K562 (cell line): ENCODE data around the gene CTDSP1. TPM values are rescaled to one million over a fixed set of nuclear protein-coding genes. Genes with fewer than 3 reads are reported as not detected.

ENCODE experiments used
- CBX5 ChIP-seq: IDR thresholded peaks from 2 replicates; pipeline ENCODE4 v1.6.1; 2014; ENCODE audit warnings: low read depth, borderline replicate concordance
- CCNT2 ChIP-seq: IDR thresholded peaks from 2 replicates; pipeline ENCODE4 v1.6.1; 2011; ENCODE audit warnings: borderline replicate concordance, low read depth, mild to moderate bottlenecking, moderate library complexity, mixed read lengths, low read length; ENCODE audit not compliant: insufficient read length; ENCODE audit errors: extremely low read depth
- ETV1 ChIP-seq: fragments of 450-650 bp; conservative IDR thresholded peaks from 2 replicates; pipeline ENCODE4 v1.6.1; 2016; ENCODE audit warnings: missing genetic modification characterization, control low read depth, low read depth, missing compliant biosample characterization
- FOXK1 ChIP-seq: sonication (generic); formaldehyde crosslinking; IDR thresholded peaks from 2 replicates; pipeline ENCODE4 v1.8.0; 2022; ENCODE audit warnings: missing genetic modification reagents, mild to moderate bottlenecking, borderline replicate concordance
- KAT2B ChIP-seq: IDR thresholded peaks from one replicate; pipeline ENCODE4 v1.6.1; 2012; ENCODE audit warnings: low read depth, mild to moderate bottlenecking, control low read depth, inconsistent platforms, low read length, moderate library complexity
- KAT7 ChIP-seq: sonication (generic); formaldehyde crosslinking; IDR thresholded peaks from 2 replicates; pipeline ENCODE4 v1.8.0; 2022; ENCODE audit warnings: missing genetic modification reagents, mild to moderate bottlenecking, borderline replicate concordance
- MTF1 ChIP-seq: fragments of 250-450 bp; sonication (Bioruptor Pico); IDR thresholded peaks from 2 replicates; pipeline ENCODE4 v1.9.0; 2021; ENCODE audit warnings: moderate library complexity, mild to moderate bottlenecking, inconsistent platforms, borderline replicate concordance
- RHOXF2B ChIP-seq: fragments of 250-450 bp; sonication (Bioruptor Pico); conservative IDR thresholded peaks from 2 replicates; pipeline ENCODE4 v1.5.1; 2021
- SP2 ChIP-seq: IDR thresholded peaks from 2 replicates; pipeline ENCODE4 v1.6.1; 2011; ENCODE audit warnings: mild to moderate bottlenecking, low read depth, low read length, moderate library complexity; ENCODE audit not compliant: poor library complexity, severe bottlenecking; ENCODE audit errors: extremely low read depth
- ZFP36 ChIP-seq: fragments of 150-350 bp; IDR thresholded peaks from 2 replicates; pipeline ENCODE4 v1.6.1; 2018; ENCODE audit warnings: low read length, low read depth; ENCODE audit not compliant: partially characterized antibody
- ZNF444 ChIP-seq: fragments of 250-450 bp; sonication (Bioruptor Pico); IDR thresholded peaks from 2 replicates; pipeline ENCODE4 v1.4.0; 2020; ENCODE audit warnings: mild to moderate bottlenecking, moderate library complexity
- ZNF77 ChIP-seq: fragments of 250-450 bp; sonication (Bioruptor Pico); IDR thresholded peaks from 2 replicates; pipeline ENCODE4 v1.5.0; 2020
- polyA plus RNA-seq, 8 experiments: library from polyadenylated mRNA; depleted of rRNA in 4 of 8; stranded (reverse) in 5 of 8; unstranded in 3 of 8; fragments of >200 nt; fragmentation: Nextera tagmentation in 2 of 8; fragmentation: Illumina TruSeq in 1 of 8; extraction: Ambion mirVana in 2 of 8; extraction: Trizol in 1 of 8; gene quantifications; 2 replicates each; pipeline versions ENCODE4 v1.2.1 to v1.2.3, GENCODE V29; 2011 to 2014; ENCODE audit warnings: inconsistent platforms in 1 of 8, missing spikeins in 1 of 8
- total RNA-seq, 7 experiments: library from RNA; depleted of rRNA in 6 of 7; stranded (reverse); fragments of >200 nt in 6 of 7; fragmentation: Illumina TruSeq in 2 of 7; extraction: Trizol in 2 of 7; gene quantifications; 2 replicates each; pipeline versions ENCODE4 v1.2.1 to v1.2.3, GENCODE V29; 2011 to 2021; ENCODE audit warnings: low replicate concordance in 1 of 7
- TF ChIP-seq, protein P1 (sequence below), 2 experiments: fragments of 450-650 bp in 1 of 2; sonication (generic) in 1 of 2; formaldehyde crosslinking in 1 of 2; IDR thresholded peaks in 1 of 2; conservative IDR thresholded peaks in 1 of 2; 2 replicates each; pipeline versions ENCODE4 v1.6.1 to v1.8.1; 2016 to 2023; ENCODE audit warnings: mild to moderate bottlenecking in 2 of 2, moderate library complexity in 2 of 2, inconsistent platforms in 1 of 2, missing genetic modification reagents in 1 of 2
- TF ChIP-seq, protein P2 (sequence below): fragments of 250-450 bp; sonication (Bioruptor Pico); IDR thresholded peaks from 2 replicates; pipeline ENCODE4 v1.8.0; 2022; ENCODE audit warnings: moderate library complexity, mild to moderate bottlenecking, inconsistent platforms
- TF ChIP-seq, protein P3 (sequence below): sonication (generic); formaldehyde crosslinking; IDR thresholded peaks from 2 replicates; pipeline ENCODE4 v1.8.1; 2023; ENCODE audit warnings: missing genetic modification reagents, mild to moderate bottlenecking, borderline replicate concordance
- TF ChIP-seq, protein P4 (sequence below): fragments of 250-450 bp; sonication (Bioruptor Pico); IDR thresholded peaks from 2 replicates; pipeline ENCODE4 v1.8.0; 2021; ENCODE audit warnings: moderate library complexity, mild to moderate bottlenecking, inconsistent platforms

CTDSP1 gene
- total and polyA plus RNA-seq, 9 of the 15 experiments (the other 6 are each of a cell fraction or from before 2014, with no cell fraction given) = 2.4 to 74.8 (median 45.8) TPM

DNA sequence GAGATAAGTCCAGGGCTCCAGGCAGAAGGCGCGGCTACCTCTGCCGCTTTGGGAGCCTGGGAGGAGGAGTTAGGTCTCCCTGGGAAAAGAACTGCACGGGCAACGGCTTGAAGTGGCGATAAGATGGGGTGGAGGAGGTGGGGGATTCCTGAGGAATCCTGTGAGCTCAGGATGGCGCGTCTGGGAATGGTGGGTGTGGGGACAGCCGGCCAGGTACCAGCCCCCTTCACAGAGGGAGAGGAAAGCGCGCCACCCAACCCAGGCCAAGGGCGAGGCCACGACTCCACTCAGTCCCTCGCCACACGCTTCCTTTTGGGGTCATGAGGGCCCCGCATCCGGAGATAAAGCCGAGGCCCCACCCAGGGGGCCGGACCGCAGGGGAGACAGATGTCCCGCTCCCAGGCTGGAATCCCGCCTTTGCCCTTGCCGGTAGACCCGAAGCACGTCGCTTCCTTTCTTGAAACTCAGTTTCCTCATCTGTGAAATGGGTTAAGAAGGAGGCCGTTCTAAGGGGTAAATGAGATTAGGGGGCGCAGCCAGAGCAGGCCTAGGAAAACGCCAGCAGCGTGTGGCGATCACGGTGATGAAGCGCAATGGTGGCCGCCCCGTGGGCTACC lies 1.7 kb upstream of the CTDSP1 start (continued):
- TF ChIP-seq, protein P1, sequence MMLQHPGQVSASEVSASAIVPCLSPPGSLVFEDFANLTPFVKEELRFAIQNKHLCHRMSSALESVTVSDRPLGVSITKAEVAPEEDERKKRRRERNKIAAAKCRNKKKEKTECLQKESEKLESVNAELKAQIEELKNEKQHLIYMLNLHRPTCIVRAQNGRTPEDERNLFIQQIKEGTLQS (IDR thresholded peaks at IDR 0.05) = no peak
- TF ChIP-seq, protein P1 (CRISPR knock-in tag; conservative IDR thresholded peaks at IDR 0.05) = peak; percentile 53; the same call in 1 of the 2 replicates
- no peak for TF ChIP-seq CBX5
- no peak for TF ChIP-seq RHOXF2B (CRISPR knock-in tag)
- TF ChIP-seq, protein P2, sequence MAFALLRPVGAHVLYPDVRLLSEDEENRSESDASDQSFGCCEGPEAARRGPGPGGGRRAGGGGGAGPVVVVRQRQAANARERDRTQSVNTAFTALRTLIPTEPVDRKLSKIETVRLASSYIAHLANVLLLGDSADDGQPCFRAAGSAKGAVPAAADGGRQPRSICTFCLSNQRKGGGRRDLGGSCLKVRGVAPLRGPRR (CRISPR knock-in tag) = no peak
- TF ChIP-seq FOXK1 = no peak
- no peak for TF ChIP-seq KAT2B
- TF ChIP-seq SP2 = no peak
- TF ChIP-seq, protein P3, sequence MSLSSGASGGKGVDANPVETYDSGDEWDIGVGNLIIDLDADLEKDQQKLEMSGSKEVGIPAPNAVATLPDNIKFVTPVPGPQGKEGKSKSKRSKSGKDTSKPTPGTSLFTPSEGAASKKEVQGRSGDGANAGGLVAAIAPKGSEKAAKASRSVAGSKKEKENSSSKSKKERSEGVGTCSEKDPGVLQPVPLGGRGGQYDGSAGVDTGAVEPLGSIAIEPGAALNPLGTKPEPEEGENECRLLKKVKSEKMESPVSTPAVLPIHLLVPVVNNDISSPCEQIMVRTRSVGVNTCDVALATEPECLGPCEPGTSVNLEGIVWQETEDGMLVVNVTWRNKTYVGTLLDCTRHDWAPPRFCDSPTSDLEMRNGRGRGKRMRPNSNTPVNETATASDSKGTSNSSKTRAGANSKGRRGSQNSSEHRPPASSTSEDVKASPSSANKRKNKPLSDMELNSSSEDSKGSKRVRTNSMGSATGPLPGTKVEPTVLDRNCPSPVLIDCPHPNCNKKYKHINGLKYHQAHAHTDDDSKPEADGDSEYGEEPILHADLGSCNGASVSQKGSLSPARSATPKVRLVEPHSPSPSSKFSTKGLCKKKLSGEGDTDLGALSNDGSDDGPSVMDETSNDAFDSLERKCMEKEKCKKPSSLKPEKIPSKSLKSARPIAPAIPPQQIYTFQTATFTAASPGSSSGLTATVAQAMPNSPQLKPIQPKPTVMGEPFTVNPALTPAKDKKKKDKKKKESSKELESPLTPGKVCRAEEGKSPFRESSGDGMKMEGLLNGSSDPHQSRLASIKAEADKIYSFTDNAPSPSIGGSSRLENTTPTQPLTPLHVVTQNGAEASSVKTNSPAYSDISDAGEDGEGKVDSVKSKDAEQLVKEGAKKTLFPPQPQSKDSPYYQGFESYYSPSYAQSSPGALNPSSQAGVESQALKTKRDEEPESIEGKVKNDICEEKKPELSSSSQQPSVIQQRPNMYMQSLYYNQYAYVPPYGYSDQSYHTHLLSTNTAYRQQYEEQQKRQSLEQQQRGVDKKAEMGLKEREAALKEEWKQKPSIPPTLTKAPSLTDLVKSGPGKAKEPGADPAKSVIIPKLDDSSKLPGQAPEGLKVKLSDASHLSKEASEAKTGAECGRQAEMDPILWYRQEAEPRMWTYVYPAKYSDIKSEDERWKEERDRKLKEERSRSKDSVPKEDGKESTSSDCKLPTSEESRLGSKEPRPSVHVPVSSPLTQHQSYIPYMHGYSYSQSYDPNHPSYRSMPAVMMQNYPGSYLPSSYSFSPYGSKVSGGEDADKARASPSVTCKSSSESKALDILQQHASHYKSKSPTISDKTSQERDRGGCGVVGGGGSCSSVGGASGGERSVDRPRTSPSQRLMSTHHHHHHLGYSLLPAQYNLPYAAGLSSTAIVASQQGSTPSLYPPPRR (CRISPR knock-in tag) = no peak
- no peak for TF ChIP-seq MTF1 (CRISPR knock-in tag)
- TF ChIP-seq ZNF77 (CRISPR knock-in tag) = no peak
- TF ChIP-seq ZFP36 = no peak
- TF ChIP-seq CCNT2 = peak; percentile 80
- peak; percentile 95 for TF ChIP-seq ETV1 (tag)
- no peak for TF ChIP-seq ZNF444
- TF ChIP-seq, protein P4, sequence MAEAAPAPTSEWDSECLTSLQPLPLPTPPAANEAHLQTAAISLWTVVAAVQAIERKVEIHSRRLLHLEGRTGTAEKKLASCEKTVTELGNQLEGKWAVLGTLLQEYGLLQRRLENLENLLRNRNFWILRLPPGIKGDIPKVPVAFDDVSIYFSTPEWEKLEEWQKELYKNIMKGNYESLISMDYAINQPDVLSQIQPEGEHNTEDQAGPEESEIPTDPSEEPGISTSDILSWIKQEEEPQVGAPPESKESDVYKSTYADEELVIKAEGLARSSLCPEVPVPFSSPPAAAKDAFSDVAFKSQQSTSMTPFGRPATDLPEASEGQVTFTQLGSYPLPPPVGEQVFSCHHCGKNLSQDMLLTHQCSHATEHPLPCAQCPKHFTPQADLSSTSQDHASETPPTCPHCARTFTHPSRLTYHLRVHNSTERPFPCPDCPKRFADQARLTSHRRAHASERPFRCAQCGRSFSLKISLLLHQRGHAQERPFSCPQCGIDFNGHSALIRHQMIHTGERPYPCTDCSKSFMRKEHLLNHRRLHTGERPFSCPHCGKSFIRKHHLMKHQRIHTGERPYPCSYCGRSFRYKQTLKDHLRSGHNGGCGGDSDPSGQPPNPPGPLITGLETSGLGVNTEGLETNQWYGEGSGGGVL (CRISPR knock-in tag) = no peak
- TF ChIP-seq KAT7 (CRISPR knock-in tag) = peak; percentile 57; the same call in 1 of the 2 replicates
